DMS114 treated with DMSO at 0.1 percent for 48 hours (cell line): Measurements from ENCODE around the gene RPS19.

Experiments
- DNase-seq: peaks from one replicate; lab custom pipeline; 2025; ENCODE audit not compliant: unreplicated experiment; lab: John Stamatoyannopoulos, UW

RPS19 gene

DNA sequence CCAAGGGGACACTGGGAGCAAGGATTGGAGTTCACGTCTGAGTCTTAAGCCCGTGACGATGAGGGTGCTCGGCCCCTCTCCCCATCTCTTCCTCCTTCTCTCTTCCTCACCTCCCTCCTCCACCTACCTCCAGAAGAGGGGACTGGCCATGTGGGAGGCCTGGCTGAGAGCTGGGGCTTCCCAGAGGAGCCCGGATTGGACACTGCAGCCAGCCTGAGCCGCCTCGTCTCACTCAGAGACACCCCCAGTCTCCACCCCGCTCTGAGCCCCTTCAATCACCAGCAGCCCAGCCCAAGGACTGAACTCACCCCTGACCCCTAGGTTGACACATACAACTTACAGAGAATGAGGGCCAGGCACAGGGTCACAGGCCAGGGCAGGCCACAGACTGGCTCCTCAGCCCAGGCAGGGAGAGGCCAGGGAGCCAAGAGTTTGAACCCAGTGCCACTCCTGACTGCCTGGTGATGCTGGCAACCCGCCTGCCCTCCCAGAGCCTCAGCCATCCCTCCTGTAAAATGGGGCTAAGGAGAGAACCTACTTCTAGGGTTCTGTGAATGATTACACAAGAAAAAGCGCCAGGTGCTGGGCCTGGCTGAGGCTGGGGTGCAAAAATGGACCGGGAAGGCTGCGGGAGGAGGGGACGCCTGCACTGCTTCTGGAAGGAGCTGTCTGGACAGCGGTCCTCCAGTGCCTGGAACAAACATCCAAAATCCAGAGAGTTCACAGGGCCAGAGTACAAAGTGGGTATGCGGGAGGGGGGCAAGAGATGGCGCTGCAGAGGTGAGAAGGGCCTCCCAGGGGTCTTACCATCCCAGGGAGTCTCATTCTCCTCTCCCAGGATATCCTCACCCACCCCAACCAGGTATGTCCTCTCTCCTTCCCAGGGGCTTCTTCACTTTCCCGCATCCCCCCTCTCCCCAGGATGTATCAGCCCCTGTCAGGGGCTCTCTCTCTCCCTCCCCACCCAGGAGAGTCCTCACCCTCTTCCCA, 18.2 kb downstream of the RPS19 start:
- DNase-seq = no peak

DNA sequence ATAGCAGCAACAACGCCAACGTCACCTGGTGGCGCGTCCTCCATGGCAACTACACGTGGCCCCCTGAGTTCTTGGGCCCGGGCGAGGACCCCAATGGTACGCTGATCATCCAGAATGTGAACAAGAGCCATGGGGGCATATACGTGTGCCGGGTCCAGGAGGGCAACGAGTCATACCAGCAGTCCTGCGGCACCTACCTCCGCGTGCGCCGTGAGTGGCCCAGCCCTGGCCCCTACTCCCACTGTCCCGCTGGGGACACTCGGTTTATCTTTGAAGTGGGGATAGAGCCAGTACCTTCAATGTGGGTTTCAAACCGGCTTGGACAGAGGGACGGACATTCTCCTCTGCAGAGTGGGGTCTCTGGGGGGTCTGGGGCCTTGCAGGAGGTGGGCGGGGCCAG, 19.0 kb downstream of the RPS19 start:
- no peak for DNase-seq

DNA sequence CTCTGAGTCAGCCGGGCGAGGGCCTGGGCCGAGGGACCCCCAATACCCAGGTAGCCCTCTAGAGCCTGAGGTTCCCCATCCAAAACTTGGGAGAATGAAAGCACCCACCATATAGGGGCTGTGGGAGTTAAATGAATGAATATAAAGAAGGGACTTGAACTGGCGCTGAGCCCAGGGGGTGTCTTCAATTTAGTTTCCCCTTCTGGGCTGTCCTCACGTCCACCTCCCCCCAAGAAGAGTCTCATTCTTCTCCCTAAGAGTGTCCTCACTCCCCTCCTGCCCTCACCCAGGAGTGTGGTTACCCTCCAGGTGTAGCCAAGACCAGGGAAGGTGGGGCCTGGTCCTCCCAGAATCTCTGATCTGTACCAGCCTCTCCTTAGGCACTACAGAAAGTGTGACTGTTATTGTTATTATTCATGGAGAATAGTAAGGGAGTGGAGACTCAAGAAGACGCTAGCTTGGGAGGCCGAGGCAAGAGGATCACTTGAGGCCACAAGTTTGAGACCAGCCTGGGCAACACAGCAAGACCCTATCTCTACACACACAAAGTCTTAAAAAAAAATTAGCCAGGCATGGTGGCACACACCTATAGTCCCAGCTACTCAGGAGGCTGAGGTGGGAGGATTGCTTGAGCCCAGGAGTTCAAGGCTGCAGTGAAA, 19.7 kb downstream of the RPS19 start:
- no peak for DNase-seq

DNA sequence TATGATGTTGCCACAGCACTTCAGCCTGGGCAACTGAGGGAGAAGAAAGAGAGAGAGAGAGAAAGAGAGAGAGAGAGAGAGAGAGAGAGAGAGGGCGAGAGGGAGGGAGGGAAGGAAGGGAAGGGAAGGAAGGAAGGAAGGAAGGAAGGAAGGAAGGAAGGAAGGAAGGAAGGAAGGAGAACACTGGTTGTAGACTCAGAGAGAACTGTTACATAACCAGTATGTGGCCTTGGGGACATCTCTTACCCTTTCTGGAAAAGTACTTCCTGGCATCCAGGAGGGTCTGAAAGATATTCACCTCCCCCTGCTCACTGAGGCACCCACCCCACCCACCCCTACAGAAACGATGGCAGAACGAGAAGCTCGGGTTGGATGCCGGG, 20.3 kb downstream of the RPS19 start:
- no peak for DNase-seq

DNA sequence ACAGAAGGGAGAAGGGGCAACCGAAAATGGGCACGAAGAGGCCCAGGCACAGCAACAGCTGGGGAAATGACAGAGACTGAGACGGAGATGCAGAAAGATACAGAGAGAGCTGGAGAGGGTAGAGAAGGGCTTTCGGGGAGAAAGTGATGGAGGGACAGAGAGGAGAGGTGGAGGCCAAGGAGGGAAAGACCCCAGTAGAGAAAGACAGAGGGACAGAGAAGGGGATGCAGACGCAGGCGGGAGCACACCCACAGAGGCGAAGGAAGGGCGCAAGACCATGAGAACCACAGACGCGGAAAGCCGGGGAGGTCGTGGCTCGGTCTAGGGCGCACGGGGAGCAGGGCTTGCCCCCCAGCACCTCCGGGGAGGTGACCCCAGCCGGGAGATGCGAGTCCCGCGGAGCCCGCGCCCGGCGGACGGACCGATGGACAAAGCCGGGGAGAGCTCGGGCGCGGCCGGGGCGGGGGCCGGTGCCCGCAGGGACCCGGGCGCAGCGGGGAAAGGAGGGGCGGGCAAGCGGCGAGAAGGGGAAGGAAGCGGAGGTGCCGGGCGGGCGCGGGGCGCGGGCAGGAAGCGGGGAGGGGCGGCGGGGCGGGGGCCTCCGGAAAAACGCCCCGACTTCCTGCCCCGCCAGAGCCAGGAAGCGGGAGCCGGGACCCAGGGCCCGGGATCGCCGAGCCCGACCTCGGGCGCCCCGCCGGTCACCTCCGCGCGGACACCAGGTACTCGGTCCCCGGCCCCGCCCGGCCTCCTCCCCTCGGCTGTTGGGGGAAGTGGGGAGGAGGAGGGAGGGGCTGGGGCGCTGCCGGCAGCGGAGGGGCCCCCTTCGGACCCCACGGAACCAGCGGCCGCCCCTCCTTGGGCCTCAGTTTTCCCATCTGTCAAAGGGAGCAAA, 22.8 kb downstream of the RPS19 start, which contains the start of gene ARHGEF1:
ARHGEF1 (plus strand) TSS at position 617 of the 895 bp plus-strand sequence. CDS start 4,899 bp downstream, outside the sequence.
- DNase-seq = no peak

DNA sequence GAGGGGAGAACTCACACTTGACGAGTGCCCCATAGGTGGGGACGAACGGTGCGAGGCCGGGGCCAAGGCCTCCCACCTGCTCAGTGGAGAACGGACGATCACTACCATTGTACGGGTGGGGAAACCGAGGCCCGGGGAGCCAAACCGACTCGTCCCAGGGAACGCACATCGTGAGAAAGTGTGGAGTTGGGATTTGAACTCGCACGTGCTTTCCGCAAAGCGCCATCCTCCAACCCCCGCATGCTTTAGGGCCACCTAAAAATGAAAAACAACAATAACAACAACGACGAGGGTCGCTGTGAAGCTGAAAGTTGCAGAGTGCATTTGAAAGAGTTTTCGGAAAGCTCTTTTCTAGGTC, 23.4 kb downstream of the RPS19 start:
- no peak for DNase-seq

DNA sequence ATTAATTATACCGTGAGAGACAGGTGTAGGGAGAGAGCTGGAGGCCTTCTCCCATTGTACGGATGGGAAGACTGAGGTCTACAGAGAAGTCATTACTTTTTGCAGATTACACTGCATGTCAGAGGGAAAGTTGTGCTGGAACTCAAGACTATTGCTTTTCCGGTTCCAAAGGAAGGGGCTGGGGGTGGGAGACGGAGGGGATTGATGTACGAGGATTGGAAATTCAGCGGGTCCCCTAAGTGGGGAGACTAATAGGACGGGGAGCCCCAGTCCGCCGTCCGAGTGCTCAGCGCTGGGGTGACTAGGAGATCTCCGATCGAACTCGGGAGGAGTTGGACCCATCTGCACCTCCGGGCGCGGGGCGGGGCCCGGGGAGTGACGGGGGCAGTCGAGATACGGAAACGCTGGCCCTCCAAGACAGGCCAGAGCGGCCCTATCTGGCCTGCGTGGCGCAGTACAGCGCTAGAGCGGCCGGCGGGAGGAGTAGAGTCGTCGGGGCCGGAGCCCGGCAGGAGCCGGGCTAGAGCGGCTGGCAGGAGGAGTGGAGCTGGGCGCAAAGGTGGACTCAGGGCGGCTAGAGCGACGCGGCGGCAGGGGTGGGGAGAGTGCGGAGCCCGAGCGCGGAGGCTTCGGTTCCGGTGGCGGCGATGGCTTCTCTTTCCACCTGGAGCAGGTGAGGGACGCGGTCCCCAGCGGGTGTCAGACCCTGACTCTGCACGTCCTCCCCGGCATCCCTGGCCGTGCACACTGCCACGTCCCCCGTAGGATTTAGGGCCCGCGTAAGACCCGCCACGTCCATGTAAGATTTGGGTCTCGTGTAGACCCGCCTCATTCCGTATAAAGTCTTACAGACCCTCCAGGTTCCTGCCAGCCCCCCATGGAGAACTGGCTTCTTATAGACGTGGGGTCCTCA, 24.0 kb downstream of the RPS19 start:
- peak; percentile 97 for DNase-seq

DNA sequence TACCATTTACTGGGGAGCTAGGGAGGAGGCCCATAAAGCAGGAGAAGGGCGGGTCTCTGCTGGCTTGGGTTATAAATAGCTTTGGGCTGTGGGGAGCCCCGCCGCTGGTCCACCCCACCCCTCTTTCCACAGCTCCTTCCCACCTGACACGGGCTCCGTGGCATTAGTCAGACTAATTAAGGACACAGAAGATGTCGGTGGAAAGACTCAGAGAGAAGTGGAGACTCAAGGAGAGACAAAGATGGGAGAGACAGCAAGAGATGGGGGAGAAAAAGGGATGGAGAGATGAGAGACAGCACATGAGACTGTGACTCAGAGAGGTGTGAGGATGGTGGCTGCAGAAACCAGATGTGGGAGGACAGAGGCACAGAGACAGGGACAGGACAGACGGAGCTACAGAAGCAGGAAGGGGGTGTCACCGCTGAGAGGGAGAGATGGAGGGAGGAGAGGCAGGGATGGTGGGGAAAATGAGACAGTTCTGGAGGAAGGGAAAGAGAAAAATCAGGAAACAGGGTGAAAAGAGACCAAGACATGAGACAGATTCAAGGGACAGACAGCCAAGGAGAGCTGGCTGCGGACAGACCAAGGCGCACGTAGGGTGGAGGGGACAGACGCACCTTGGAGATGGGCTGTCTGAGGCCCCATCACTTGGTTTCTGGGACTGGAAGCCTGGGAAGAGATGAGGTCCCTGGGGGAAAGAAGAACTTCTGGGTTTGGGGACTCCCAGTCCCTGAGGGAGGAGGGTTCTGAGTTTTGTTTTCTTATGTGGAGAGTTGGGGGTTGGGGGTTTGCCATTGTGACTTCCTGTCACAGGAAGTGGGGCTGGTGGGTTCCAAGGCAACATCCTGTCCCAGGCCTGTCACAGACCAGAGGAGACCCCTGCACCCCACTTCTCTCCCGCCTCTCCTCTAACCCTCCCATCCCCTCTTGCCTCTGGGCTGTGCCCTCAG, 27.0 kb downstream of the RPS19 start:
- no peak for DNase-seq

DNA sequence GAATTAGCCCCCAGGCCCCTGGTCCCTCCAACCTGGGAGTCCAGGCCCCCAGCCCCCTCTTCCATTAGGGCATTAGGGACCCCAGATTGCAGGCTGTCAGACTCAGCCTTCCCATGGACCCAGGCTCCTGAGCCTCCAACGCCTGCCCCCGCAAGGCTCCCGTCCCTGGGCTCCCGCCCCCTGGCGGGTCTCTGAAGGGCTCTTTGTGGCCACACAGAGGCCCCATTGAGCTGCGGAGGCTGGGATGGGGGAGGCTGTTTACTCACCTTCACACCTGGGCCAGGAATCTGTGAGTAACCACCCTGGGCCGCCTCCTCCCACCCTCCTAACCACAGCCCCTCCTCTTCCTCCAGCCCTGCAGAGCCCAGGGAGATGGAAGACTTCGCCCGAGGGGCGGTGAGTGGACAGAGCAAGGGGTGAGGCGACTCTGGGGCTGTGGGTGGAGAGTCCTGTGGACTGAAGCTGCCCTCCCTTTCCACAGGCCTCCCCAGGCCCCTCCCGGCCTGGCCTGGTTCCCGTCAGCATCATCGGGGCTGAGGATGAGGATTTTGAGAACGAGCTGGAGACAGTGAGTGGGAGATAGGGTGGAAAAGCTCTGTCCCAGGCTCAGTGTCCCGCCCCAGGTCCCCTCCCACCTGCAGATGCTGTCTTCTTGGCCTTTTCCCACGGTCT, 27.8 kb downstream of the RPS19 start:
- no peak for DNase-seq

DNA sequence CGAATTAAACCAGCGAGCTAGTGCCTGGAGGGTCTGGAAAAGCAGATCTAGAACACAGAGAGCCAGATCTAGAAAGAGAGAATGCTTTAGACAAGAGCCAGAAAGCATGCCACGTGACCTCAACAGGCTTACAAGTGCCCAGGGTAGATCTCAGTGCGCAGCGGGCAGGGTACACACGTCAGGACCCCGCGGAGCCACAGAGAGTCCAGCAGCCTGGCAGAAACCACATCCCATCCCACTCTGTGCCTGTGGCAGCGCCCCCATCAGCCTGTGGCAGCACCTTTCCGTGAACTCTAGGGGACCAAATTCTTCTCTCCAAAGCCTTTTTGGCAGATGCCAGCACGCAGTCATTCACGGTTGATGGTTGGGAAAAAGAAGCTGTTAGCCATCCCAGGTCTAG, 28.9 kb downstream of the RPS19 start:
- DNase-seq = no peak

DNA sequence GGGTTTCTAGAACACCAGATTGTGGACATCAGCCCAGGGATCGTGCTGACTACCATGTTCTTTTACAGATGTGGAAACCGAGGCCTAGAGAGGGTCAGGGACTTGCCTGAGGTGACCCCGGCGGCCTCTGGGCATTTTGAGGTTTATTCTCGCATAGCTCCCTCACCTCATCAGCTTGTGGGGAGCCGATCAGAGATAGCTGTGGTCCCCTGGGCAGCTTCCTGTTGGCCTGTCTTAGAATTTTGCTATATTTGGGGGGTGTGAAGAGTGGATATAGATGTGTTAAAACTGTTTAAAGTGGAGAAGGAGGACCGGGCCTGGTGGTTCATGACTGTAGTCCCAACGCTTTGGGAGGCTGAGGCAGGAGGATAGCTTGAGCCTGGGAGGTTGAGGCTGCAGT, 29.8 kb downstream of the RPS19 start:
- no peak for DNase-seq

DNA sequence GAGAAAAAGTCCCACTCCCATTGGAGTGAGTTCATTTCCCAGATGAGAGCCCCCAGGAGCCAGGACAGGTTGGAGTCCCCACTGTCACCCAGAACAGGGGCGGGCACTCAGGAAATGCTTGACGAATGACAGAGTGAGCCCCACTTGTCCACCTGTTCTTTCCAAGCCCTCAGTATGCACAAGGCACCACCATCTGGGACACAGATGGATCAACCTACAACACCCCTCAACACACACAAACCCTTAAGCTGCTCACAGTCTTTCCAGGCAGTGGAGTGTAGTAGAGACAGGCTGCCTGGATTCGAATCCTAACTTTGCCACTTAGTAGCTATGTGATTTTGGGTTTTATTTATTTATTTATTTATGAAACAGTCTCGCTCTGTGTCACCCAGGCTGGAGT, 30.9 kb downstream of the RPS19 start:
- DNase-seq = no peak

DNA sequence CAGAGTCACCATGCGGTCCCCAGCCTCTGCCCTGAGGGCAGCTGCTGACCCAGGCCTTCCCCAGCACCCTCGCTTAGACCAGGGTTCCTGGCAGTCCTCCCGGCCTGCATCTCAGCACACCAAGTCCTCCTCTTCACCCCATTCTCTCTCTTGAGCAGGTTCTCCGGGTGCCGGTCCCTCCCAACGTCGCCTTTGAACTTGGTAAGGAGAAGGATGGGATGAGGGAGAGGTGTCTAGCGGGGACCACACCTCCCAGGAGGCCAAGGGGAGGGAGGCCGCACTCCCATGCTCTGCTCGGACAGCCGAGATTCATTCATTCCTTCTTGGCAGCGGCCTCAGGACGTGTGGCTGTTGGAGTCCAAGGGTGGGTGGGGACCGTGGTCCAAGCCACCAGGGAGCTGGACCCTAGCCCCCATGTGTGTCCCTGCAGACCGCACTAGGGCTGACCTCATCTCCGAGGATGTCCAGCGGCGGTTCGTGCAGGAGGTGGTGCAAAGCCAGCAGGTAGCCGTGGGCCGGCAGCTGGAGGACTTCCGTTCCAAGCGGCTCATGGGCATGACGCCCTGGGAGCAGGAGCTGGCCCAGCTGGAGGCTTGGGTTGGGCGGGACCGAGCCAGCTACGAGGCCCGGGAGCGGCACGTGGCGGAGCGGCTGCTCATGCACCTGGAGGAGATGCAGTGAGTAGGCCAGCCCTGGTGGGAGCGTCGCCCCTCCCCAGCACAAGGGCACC, 32.3 kb downstream of the RPS19 start:
- no peak for DNase-seq

DNA sequence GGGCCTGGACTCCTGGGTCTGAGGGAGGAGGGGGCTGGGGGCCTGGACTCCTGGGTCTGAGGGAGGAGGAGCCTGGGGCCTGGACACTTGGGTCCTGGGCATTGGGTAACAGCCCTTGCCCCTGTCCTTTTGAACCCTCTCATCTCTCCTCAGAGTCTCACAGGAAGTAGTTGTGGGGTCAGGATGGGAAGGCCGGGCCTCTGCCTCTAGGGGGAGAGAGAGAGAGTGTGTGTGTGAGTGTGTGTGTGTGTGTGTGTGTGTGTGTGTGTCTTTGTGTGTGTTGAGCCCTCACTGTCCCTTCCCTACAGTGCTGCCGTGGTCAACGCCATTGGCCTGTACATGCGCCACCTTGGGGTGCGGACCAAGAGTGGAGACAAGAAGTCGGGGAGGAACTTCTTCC, 33.8 kb downstream of the RPS19 start:
- DNase-seq = no peak

DNA sequence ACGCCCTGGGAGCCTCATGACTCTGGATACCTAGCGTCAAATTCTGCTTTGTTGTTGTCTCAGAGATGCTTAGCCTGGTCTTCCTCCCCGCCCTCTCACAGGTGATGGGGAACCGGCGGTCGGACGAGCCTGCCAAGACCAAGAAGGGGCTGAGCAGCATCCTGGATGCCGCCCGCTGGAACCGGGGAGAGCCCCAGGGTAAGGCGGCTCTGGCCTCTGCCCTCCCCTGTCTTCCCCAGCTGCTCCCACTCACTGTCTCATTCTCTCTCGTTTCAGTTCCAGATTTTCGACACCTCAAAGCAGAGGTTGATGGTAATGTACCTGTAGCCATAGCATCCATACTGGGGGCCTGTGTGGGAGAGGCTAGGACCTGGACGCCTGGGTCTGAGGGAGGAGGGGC, 34.3 kb downstream of the RPS19 start:
- no peak for DNase-seq

DNA sequence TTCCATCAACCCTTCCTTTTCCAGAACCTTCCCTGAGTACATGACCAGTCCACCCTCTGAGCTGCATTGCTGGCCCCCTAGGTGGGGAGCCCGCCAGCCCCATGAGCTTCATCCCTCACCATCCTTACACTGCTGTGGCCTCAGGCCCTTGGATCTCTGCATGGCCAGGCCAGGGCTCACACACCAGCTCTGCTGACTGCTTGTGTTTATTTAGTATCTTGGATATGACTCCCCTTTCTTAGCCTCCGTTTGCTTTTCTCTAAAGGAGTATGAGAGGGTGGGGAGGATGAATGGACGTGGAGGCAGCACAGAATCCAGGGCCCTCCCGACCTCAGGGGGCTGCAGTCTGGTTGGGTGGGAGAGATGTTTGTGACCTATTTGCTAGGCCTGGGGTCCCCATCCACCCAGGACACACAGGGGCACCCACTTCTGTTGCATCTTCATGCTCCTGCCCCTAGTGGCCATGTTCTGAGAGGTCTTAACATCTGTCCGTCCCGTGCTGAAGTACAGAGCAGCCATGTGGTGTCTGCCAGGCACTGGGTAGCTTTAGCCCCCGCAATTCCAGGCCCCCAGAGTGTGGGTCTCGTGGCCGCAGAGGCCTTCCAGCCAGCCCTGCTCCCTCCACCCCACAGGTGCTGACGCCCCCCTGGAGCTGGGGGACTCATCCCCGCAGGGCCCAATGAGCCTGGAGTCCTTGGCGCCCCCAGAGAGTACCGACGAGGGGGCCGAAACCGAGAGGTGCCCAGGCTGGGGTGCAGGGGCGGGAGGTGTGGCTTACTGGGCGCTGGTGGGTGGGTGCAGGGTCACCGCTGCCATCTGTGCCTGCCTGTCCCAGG, 35.9 kb downstream of the RPS19 start:
- no peak for DNase-seq

DNA sequence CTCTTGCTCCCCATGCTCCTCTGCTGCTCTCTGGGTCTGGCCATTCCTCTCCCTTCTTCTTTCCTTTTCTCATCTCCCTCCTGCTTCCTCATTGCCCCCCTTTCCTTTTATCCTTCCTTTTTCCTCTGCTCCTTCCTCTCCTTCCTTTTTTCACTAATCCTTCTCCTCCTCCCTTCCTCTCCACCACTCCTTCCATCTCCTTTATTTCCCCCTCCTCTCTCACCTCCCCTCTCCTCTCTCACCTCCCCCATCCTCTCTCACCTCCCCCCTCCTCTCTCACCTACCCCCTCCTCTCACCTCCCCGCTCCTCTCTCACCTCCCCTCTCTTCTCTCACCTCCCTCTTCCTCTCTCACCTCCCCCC, 36.5 kb downstream of the RPS19 start:
- DNase-seq = no peak
